CD4-positive, alpha-beta memory T cell (primary cell): ENCODE data around the gene DHODH. TPM values are rescaled to one million over a fixed set of nuclear protein-coding genes. Genes with fewer than 3 reads are reported as not detected.

Experiments
- CTCF ChIA-PET: fragments of 350-600 bp; sonication (Branson Sonifier 250); formaldehyde crosslinking; loops from one replicate; lab custom pipeline; 2021; ENCODE audit warnings: inconsistent platforms; ENCODE audit not compliant: partially characterized antibody; lab: Charles Lee
- POLR2A ChIA-PET: fragments of 350-600 bp; sonication (Branson Sonifier 250); formaldehyde crosslinking; loops from one replicate; lab custom pipeline; 2021; ENCODE audit not compliant: partially characterized antibody; lab: Charles Lee
- DNase-seq, 5 donors: peaks; one replicate each; pipeline versions ENCODE4 v3.0.0 to v3.0.0-alpha.2; 2020 to 2022; ENCODE audit warnings: mixed read lengths in 1 of 5
- H3K27ac ChIP-seq: one replicate; pipeline ENCODE4 v1.7.0; 2013; ENCODE audit warnings: low read depth, low read length
- H3K27me3 ChIP-seq: 2 replicates; pipeline ENCODE4 v1.7.0; 2013; ENCODE audit warnings: mild to moderate bottlenecking, low read length, moderate library complexity; ENCODE audit not compliant: insufficient read depth
- H3K36me3 ChIP-seq: 2 replicates; pipeline ENCODE4 v1.7.0; 2013; ENCODE audit warnings: mild to moderate bottlenecking, low read length, moderate library complexity; ENCODE audit not compliant: insufficient read depth
- H3K4me1 ChIP-seq: 2 replicates; pipeline ENCODE4 v1.7.0; 2013; ENCODE audit warnings: mild to moderate bottlenecking, low read length, moderate library complexity; ENCODE audit not compliant: insufficient read depth
- H3K4me3 ChIP-seq, 2 donors: one replicate each; pipeline ENCODE4 v1.7.0; 2013; ENCODE audit warnings: low read length in 2 of 2, mild to moderate bottlenecking in 1 of 2
- H3K9me3 ChIP-seq, 2 donors: one replicate each; pipeline ENCODE4 v1.7.0; 2013; ENCODE audit warnings: low read length in 2 of 2, control low read depth in 1 of 2; ENCODE audit not compliant: control insufficient read depth in 1 of 2
- H3K27ac Mint-ChIP-seq, 7 donors: one replicate each; pipeline ENCODE4 v1.8.0; 2020 to 2021; ENCODE audit warnings: mixed read lengths in 7 of 7, mild to moderate bottlenecking in 6 of 7, inconsistent platforms in 3 of 7, moderate library complexity in 3 of 7
- H3K27me3 Mint-ChIP-seq, 2 donors: one replicate each; pipeline ENCODE4 v1.8.0; 2020 to 2021; ENCODE audit warnings: mixed read lengths in 2 of 2
- H3K36me3 Mint-ChIP-seq, 2 donors: one replicate each; pipeline ENCODE4 v1.8.0; 2020 to 2021; ENCODE audit warnings: mixed read lengths in 2 of 2, inconsistent platforms in 1 of 2, mild to moderate bottlenecking in 1 of 2
- H3K4me1 Mint-ChIP-seq, 4 donors: one replicate each; pipeline ENCODE4 v1.8.0; 2020 to 2021; ENCODE audit warnings: mixed read lengths in 4 of 4, mild to moderate bottlenecking in 1 of 4
- H3K4me3 Mint-ChIP-seq, 8 donors: one replicate each; pipeline ENCODE4 v1.8.0; 2020 to 2021; ENCODE audit warnings: mixed read lengths in 8 of 8, mild to moderate bottlenecking in 7 of 8, moderate library complexity in 6 of 8, inconsistent platforms in 3 of 8
- H3K9me3 Mint-ChIP-seq, 8 donors: one replicate each; pipeline ENCODE4 v1.8.0; 2020 to 2021; ENCODE audit warnings: mixed read lengths in 8 of 8, mild to moderate bottlenecking in 5 of 8, inconsistent platforms in 3 of 8, moderate library complexity in 1 of 8
- intact Hi-C: fragments of 100-400 bp; cut with micrococcal nuclease; formaldehyde crosslinking; loops from one replicate; pipeline ENCODE4 v1.15.1; 2023
- polyA plus RNA-seq, 2 donors: library from polyadenylated mRNA; unstranded; fragments of 300-500 nt; fragmentation: Illumina TruSeq; gene quantifications; one replicate each; pipeline ENCODE4 v1.2.3, GENCODE V29; 2021
- total RNA-seq, 2 experiments: library from RNA; stranded (reverse); gene quantifications; one replicate each; pipeline ENCODE4 v1.2.3, GENCODE V29; 2021

Gene DHODH
- total and polyA plus RNA-seq, 4 experiments from 2014 or later = 8.1 to 11.2 (median 9.6) TPM

- intact Hi-C loops = no loop called here
- Mint-ChIP-seq H3K4me1 (no peaks in the 10 kb centered on the region), H3K27ac (no peak overlapping the region), H3K36me3 (peaks cover 28 to 42% of the 10 kb centered on the region in 2 donors), H3K4me3 (no peak overlapping the region), H3K27me3 (no peaks in the 10 kb centered on the region), H3K9me3 (no peaks in the 10 kb centered on the region)
- Histone ChIP-seq H3K36me3 (peaks cover 27% of the 10 kb centered on the region), H3K9me3 (no peaks in the 10 kb centered on the region), H3K4me3 (no peak overlapping the region), H3K27me3 (no peaks in the 10 kb centered on the region), H3K27ac (no peak overlapping the region), H3K4me1 (no peaks in the 10 kb centered on the region)
- POLR2A ChIA-PET = no interaction called here
- DNase-seq = no peak
- CTCF ChIA-PET = no interaction called here
Observed at GRCh38 chr16:72024862-72025382, 16.4 kb downstream of the DHODH start.

DNA sequence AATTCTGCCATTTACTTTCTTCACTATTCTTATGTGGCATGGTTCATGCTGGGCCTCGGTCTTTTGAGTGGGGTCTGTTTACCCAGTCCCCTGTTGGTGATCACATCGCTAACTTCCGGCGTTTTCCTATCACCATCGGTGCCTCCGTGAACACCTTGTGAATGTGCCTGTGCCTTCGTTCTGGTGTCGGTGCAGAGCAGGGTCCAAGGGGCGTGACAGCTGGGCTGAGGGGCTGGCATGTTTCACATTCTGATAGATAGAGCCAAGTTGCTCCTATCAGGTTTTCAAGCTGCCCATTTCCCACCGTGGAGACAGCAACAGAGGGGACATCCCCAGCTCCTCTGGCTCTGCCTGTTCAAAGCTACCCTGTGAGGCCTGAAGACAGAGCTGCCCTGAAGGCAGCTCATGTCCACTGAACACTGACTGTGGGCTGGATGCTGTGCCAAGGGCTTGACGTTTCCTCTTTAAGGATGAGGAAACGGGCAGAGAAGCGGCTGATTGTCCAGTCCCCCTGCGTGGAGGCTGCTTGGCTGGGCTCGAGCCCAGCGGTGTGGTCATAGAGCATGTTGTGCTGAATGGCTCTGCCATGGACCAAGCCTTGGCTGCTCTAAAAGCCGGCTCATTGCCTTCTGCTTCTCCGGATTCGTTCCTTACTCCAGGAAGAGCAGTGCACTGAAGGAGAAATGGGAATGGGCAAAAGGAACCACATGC, 17.0 kb downstream of the DHODH start:
- DNase-seq = no peak
- no peaks in the 10 kb centered on the region for H3K27me3 ChIP-seq
- Mint-ChIP-seq H3K9me3 (no peaks in the 10 kb centered on the region), H3K4me1 (no peaks in the 10 kb centered on the region), H3K36me3 (peaks cover 28 to 43% of the 10 kb centered on the region in 2 donors), H3K27me3 (no peaks in the 10 kb centered on the region), H3K4me3 (no peak overlapping the region), H3K27ac (peak overlapping the region in 1 of 7 donors; percentile 60)
- H3K4me3 ChIP-seq = no peak overlapping the region
- H3K4me1 ChIP-seq = no peaks in the 10 kb centered on the region
- CTCF ChIA-PET = no interaction called here
- no peaks in the 10 kb centered on the region for H3K9me3 ChIP-seq
- intact Hi-C loops = no loop called here
- peaks cover 24% of the 10 kb centered on the region for H3K36me3 ChIP-seq
- H3K27ac ChIP-seq = no peak overlapping the region
- POLR2A ChIA-PET = no interaction called here

DNA sequence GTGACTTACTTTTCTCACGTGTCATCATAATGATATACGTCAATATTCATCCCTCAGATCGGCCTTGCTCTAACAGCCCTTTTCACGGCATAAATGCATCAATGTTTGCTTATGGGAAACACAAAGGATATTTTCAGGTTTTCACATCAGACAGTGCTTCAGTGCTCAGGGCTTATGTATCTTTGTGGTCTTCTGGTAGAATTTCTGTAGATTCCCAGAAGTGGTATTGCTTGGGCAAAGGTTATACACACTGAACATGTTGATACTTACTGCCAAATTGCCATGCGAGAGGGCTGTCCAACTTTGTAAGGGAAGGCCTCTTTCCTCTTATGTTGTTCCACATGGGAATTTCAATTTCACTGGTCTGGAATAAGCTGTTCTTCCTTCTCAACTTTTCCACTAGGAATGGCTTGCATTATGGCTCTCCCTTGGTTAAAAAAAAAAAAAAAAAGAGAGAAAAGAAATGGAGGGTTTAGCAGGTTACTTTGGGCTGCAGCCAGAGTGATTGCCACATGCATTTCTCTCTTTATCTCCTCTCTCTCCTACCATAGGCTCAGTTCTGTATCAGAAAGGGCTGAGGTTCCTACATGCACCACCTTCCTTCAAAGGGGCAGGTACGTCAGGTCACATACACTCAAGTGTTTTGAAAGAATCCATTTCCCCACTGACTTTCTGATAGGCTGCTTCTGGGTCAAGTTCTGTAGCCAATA, 19.3 kb downstream of the DHODH start:
- Mint-ChIP-seq H3K27me3 (no peaks in the 10 kb centered on the region), H3K4me3 (no peak overlapping the region), H3K9me3 (no peaks in the 10 kb centered on the region), H3K4me1 (no peaks in the 10 kb centered on the region), H3K36me3 (peaks cover 26 to 30% of the 10 kb centered on the region in 2 donors), H3K27ac (no peak overlapping the region)
- H3K9me3 ChIP-seq = no peaks in the 10 kb centered on the region
- intact Hi-C loops = no loop called here
- no peak overlapping the region for H3K4me3 ChIP-seq
- H3K27me3 ChIP-seq = no peaks in the 10 kb centered on the region
- ChIA-PET CTCF (no interaction called here), POLR2A (interaction anchor here (0.7 kb wide), 1 partner anchor 284 kb away, joined by 3 read pairs; no protein-coding TSS in a partner anchor)
- no peaks in the 10 kb centered on the region for H3K4me1 ChIP-seq
- no peak overlapping the region for H3K27ac ChIP-seq
- DNase-seq = no peak
- H3K36me3 ChIP-seq = peaks cover 18% of the 10 kb centered on the region

- H3K27ac ChIP-seq = no peak overlapping the region
- no peaks in the 10 kb centered on the region for H3K27me3 Mint-ChIP-seq
- intact Hi-C loops = no loop called here
- no peak overlapping the region for H3K4me3 Mint-ChIP-seq
- H3K27ac Mint-ChIP-seq = peak overlapping the region in 2 of 7 donors; percentile 14 to 22
- H3K27me3 ChIP-seq = no peaks in the 10 kb centered on the region
- no peaks in the 10 kb centered on the region for H3K4me1 Mint-ChIP-seq
- no peaks in the 10 kb centered on the region for H3K4me1 ChIP-seq
- DNase-seq = no peak
- H3K4me3 ChIP-seq = no peak overlapping the region
- peaks cover 6% of the 10 kb centered on the region for H3K36me3 ChIP-seq
- ChIA-PET CTCF (no interaction called here), POLR2A (no interaction called here)
- H3K36me3 Mint-ChIP-seq = peaks cover 14 to 18% of the 10 kb centered on the region in 2 donors
- H3K9me3 ChIP-seq = no peaks in the 10 kb centered on the region
- H3K9me3 Mint-ChIP-seq = no peaks in the 10 kb centered on the region
Observed at GRCh38 chr16:72029567-72030271, 21.2 kb downstream of the DHODH start.

- Mint-ChIP-seq H3K9me3 (no peaks in the 10 kb centered on the region), H3K36me3 (peaks cover 6 to 14% of the 10 kb centered on the region in 2 donors), H3K27ac (no peak overlapping the region), H3K4me3 (no peak overlapping the region), H3K27me3 (no peaks in the 10 kb centered on the region), H3K4me1 (no peaks in the 10 kb centered on the region)
- no peak for DNase-seq
- intact Hi-C loops = no loop called here
- Histone ChIP-seq H3K27me3 (no peaks in the 10 kb centered on the region), H3K27ac (no peak overlapping the region), H3K36me3 (no peaks in the 10 kb centered on the region), H3K4me1 (no peaks in the 10 kb centered on the region), H3K9me3 (no peaks in the 10 kb centered on the region), H3K4me3 (no peak overlapping the region)
- ChIA-PET CTCF (no interaction called here), POLR2A (no interaction called here)
Observed at GRCh38 chr16:72033437-72033836, 24.9 kb downstream of the DHODH start.

DNA sequence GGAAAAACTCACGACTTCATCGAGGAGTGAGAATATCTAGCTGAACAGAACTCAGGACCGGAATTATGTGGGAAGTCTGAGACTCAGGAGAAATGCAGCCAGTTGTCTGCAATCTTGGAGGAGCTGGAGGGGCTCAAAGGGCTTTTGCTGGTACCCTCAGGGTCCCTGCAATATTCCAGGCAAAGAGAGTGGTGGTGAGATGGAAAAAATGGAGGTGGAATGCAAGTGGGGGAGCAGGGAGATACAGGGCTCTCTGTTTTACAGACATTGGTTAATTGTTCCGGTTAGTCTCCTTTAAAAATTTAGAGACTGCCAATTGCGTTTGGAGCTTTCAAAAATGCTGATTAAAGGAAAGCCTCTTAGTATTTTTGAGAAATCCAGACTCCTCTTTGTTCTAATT, 27.6 kb downstream of the DHODH start:
- no peaks in the 10 kb centered on the region for H3K36me3 ChIP-seq
- H3K27me3 ChIP-seq = no peaks in the 10 kb centered on the region
- no peaks in the 10 kb centered on the region for H3K27me3 Mint-ChIP-seq
- peak overlapping the region in 1 of 7 donors; percentile 5 for H3K27ac Mint-ChIP-seq
- no peak overlapping the region for H3K27ac ChIP-seq
- no peak overlapping the region for H3K4me3 ChIP-seq
- H3K4me1 ChIP-seq = no peaks in the 10 kb centered on the region
- DNase-seq = no peak
- no peaks in the 10 kb centered on the region for H3K4me1 Mint-ChIP-seq
- ChIA-PET CTCF (no interaction called here), POLR2A (no interaction called here)
- H3K9me3 Mint-ChIP-seq = no peaks in the 10 kb centered on the region
- no peak overlapping the region for H3K4me3 Mint-ChIP-seq
- H3K36me3 Mint-ChIP-seq = peaks cover 6 to 18% of the 10 kb centered on the region in 2 donors
- no peaks in the 10 kb centered on the region for H3K9me3 ChIP-seq
- intact Hi-C loops = no loop called here

DNA sequence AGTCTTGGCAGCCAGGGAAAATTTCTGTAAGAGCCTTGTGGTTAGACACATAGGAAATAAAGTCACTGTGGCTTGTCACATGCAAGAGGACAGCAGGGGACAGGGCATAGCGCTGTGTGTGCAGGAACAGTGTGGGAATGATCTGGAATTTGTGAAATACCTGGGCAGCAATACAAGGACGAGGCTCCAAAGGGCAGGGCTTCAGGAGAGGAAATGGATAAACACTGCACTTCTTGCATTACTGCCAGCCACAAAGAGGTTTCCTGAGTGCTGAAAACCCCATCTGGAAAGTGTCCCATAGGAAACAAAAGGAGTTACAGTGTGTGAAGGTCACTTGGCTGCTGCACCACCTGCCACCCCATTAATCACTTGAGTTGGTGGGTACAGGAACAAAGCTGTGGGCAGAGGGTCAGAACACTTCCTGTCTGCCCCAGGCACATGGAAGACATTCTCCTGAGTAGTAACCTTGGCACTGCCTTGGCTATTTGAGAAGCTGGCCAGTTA, 33.7 kb downstream of the DHODH start:
- Mint-ChIP-seq H3K36me3 (peaks cover 25 to 27% of the 10 kb centered on the region in 2 donors), H3K4me1 (no peaks in the 10 kb centered on the region), H3K27ac (no peak overlapping the region), H3K4me3 (no peak overlapping the region), H3K9me3 (no peaks in the 10 kb centered on the region), H3K27me3 (no peaks in the 10 kb centered on the region)
- ChIA-PET CTCF (no interaction called here), POLR2A (no interaction called here)
- Histone ChIP-seq H3K27ac (no peak overlapping the region), H3K27me3 (no peaks in the 10 kb centered on the region), H3K4me1 (no peaks in the 10 kb centered on the region), H3K9me3 (no peaks in the 10 kb centered on the region), H3K4me3 (no peak overlapping the region), H3K36me3 (no peaks in the 10 kb centered on the region)
- intact Hi-C loops = no loop called here
- no peak for DNase-seq
